GM18907 (cell line): ENCODE results near the gene S1PR3.

Source experiments
- ATAC-seq: cut with Tn5 transposase; IDR thresholded peaks from one replicate; pipeline ENCODE4 v1.9.1; 2021; ENCODE audit warnings: mild to moderate bottlenecking, moderate library complexity; ENCODE audit not compliant: unreplicated experiment

S1PR3 gene

DNA sequence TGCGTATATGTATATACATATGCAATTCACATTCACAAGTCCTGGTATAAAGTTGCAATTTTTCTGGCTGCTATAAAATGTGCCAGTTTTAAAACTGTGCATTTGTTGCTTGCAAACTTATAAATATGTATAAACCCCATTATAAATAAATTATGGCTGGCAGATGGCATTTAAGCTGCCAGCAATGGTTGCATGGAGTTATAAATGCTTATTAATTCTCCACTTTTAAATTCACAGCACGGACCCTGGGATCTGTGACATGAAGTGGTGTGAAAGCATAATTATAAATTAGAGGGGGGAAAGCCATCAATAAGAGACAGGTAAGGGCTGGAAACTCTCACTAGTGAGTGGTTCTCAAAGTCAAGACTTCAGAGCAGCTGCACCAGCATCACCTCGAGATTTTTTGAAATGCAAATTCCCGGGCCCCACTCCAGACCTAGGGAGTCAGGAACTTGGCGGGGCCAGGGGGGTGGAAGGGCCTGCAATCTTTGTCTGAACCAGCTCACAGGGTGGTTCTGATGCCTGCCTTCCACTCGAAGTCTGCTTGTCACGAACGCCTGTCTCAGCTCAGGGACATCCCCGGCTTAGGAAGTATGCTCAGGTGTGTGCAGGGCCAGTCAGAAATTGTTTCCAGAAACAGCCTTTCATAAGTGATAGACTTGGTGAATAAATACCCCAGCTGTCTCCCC lies 16.9 kb downstream of the S1PR3 start:
- no peak for ATAC-seq

DNA sequence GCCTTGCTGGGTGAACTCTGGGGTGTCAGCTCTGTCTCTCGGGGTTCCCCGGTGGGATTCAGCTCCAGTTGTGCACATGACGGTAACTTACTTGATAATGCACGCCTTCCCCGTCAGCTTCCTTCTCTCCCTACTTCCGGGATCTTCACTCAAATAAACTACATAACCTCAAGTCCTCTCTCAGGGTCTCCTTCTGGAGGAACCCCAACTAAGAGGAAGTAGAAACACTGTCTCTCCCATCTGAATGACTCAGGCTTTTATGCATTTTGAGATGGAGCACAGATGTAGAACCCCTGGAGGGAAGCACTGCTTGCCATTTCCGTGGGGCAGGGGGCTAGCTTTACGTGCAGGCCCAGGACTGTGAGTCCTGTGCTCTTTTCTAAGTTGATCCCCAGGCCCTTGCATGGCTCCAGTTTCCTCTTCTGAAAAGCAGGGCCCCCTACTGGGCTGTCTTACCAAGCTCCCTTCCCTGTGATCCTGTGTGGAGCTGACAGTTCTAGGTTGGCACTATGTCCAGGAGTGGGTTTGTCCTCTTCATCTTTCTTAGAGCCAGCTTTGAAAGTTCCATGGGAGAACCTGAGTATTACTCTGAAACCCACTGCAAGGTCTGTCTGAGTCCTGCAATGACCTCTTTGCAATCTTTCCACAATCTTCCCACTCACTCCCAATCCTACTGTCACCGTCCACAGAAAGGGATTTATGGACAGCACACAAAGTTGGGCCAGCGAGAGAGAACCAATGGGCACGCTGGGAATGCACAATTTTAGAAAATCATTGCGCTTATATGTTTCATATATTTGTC lies 17.7 kb downstream of the S1PR3 start:
- ATAC-seq: no peak

DNA sequence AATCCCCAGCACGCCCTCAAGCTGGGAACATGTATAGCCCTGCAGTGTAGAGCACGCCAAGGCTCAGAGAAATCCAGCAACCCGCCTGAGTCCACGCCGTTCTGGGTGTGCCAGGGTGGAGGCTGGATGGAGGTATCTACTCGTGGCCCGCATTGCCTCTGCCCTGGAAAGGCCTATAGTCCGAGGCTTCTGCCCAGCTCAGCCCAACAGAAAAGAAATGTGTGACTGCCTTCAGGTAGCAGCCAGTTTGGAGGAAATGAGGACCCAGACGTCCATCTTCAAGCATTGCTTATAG lies 18.2 kb downstream of the S1PR3 start:
- ATAC-seq: no peak

DNA sequence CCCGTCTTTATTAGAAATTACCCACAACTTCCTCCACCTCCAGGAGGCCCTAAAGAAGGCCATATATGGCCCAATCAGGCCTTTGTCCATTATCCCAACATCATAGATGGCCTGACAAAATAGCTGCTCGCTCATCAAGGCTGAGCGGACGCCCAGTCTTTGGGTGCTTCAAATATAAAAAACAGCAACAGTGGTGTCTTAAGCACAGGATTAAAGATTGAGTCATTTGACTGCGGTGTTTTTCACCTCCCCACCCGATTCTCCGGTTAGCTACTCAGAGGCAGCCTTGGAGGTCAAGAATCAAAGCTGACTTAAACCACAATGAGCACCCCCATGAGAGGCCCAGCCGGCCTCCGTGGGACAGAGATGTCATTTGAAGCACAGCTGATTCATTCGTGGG lies 18.8 kb downstream of the S1PR3 start:
- no peak for ATAC-seq

DNA sequence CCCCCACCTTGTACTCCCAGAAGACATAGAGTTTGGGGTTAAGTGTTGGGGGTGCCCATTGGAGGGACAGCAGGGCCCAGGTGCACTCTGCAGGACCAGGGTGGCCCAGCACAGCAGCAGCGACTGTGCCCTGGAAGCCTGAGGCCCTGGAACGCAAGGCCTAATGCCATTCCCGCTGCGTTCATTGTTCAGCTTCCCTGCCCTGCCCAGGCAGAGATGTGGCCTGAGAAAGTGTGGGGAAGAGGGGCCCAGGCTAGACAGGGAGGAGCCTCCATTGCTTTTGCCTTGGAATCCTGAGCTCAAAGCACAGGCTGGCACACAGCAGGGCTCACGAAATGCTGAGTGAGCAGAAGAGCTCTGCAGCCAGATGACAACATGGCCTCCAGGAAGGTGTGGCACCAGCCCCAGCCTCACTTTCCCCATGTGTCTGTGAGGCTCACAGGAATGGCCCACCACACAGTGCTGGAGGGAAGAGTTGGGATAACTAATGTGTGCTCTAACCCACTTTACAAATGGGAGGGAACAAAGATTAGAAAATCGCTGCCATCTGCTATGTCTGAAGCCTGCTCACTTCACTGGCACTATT lies 19.4 kb downstream of the S1PR3 start:
- no peak for ATAC-seq

DNA sequence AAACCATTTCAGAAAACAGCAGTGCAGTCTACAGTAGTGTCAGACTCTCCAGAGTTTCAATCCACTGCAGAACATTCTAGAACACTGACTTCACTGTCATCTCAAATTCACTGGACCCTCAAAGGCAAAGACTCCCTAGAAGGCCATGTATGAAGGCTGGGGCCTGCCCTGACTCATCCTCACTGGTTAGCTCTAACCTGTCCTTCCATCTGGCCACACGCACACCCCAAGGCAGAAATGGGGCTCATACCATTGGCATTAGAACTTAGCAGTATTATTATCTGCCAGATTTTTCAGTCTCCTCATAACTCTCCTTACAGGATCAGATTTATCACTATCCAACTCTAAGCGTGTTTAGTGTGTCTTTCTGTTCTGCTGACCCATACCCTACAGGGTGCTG lies 20.4 kb downstream of the S1PR3 start:
- ATAC-seq: no peak

DNA sequence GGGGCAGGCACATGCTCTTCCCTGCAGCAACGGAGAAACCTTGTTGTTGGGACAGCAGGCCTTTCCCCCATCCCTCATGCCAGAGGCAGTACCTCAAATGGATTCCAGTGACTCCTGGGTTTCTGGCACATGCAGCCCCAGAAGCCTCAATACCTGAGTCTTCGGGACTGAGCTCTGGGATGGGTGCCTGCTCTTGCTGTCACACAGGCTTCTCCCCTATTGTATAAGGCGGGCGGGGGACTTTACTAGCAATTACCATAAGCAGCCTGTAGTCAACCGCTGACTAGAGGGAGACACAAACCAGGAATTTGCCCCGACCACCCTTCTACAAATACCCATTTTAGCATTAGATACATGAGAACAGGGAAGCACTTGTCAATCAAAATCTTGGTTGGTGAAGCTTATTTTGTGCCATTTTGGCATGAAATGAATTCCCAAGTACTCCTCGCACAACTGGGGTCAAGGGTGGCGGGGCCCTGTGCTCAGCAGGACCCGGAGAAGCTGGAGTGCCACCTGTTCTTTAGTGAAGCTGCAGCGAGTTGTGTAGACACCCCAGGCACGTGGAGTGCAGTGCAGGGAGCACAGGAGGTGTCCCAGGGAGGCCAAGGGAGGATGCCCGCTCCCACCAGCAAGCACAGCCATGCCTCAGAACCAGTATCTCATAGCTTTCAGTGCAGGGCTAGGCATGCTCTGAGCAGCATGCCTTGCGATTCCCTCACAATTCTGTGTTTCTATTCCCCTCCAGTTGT lies 21.2 kb downstream of the S1PR3 start:
- ATAC-seq: no peak

DNA sequence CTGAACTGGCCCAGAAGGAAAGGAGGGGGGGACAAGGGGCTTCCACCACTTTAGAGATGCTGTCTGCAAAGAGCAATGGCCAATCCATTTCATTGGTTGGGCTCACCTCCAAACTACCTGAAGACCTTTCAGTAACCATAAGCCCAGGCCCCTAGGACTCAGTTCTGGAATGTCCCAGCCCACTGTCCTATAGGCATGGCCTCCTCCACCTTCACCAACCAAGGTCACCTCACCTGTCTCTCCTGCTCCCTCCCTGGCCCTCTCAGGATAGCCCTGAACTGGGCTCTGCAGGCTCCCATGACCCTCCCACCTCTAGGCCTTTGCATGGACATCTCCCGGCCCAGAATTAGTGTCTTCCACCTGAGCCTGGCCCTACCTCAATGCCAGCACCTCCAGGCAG lies 22.4 kb downstream of the S1PR3 start:
- ATAC-seq: no peak

DNA sequence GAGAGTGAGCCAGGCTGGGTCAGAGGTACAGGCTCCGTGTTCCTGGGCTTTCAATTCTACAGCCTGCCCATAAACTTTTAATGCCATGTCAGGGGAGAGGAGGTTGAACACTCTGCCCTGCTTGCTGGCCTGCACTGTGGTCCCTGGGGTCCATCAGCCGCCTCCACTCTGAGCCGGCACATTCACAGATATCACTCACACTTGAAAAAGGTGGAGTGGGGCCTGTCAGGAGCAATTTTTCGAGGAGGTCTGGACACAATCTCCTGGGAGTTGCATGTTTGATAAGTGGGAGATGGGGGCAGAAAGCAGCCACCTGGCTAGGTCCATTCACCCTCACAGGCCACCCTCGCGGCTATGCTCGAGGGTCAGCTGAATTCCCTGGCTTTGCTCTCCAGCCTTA lies 22.9 kb downstream of the S1PR3 start:
- no peak for ATAC-seq

DNA sequence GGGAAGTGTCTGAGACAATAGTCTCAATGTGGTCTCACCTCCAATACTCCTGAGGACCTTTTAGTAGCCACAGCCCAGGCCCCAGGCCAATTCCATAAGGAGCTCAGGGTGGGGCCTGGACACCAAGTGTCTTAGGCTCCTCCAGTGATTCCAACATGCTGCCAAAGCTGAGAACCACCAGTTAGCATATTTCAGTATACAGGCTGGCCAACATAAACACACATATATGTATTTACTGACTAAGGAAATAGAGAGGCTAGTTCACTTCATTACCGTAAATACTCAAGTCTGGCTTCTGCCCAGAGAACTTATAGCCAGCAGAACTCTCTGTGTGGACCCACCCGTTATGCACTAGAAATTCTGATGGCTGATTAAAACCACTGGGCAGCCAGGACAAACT lies 24.1 kb downstream of the S1PR3 start:
- ATAC-seq: no peak

DNA sequence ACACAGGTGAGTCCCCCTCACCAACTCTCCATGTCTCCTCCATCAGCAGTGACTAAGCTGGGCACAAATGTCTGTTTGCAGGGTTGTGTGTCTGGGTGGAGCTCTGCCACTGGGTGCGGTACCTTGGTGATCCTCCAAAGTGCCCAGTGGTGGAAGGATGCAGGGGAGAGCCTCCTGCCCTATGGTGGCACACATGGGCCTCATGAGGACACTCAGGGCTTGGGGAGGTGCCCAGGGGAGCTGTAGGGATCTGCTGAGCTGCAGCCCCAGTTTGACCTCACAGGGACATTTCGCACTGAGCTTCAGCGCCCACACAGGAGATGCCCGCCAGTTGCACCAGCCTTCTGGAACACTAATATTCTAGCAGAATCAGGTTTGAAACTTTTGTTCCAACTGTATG lies 29.5 kb downstream of the S1PR3 start:
- no peak for ATAC-seq

DNA sequence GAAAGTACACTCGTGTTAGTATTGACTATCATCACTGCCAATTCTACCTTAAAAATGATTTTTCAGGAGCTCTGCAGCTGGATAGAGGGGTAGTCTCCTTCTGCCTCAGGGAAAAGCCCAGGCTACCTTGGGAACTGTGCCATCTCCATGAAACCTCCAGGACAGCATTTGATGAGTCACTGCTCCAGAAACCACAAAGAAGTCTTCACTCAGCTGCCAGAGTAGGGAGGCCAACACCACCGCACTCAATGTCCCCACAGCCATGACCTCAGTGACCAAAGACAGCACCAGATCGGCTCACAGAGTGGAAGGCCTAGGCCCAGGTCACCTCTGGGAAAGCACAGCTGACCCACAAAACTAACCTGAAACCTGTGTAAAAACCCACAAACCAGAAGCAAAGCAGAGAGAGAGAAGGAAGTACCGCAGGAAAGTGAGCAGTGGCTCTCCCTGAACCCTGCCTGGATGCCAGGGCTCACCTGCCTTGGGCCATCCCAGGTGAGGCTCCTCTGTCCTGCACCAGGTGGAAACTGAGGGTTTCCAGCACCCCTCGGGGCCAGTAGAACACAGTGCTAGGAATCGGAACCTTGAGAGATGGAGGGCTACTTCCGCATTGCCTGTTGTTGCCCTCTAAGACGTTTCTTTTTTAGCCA lies 30.0 kb downstream of the S1PR3 start:
- ATAC-seq: no peak

DNA sequence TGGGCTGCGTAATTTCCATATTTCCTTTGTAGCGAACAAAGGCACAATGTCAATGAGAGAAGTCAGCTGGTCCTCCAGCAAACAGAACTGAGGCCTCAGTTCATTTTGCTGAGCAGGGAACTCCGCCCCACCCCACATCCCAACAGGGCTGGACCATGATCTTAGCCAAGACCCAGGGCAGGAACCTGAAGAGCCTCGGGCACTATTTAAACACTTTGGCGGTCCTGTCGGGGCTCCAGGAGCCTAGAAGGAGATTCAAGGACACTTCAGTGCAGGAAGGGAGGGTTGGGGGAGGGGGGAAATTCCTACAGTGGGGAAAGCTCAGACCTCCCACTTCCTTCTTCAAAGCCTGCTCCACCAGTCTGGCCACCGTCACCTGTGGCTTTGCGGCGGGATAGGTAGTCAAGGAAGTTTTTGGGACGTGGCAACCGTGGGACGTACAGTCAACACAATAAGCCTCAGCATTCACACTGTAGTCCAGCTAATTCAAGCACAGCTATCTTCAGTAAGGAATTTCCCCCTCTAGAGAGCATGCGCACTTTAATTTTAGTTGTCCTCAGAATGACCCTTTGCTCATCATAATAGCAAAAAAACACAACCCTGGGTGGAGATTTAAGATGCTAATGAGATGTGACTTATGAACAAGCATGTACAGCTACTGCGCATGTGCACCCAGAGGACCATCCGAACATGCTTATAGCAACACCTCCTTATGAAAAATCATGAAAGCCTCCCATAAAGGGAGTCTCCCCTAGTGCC lies 30.9 kb downstream of the S1PR3 start:
- no peak for ATAC-seq

DNA sequence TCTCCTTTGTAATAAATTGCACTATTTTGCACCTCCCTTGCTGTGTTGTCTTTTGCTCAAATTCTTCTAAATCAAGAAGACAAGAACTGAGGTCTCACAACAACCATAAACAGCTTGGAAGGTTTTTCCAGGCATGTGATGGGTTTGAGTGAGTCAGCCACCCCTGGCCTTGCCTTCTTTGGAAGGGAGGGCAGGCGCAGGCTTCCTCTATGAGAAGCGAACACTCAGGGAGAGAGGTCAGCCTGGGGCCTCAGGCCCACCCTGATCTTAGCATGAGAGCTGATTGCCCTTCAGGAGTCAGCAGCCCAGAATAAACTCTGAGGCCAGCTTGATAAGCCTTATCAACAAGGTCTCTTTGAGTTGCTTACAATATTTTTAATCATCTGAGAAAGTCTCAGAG lies 31.6 kb downstream of the S1PR3 start:
- no peak for ATAC-seq

DNA sequence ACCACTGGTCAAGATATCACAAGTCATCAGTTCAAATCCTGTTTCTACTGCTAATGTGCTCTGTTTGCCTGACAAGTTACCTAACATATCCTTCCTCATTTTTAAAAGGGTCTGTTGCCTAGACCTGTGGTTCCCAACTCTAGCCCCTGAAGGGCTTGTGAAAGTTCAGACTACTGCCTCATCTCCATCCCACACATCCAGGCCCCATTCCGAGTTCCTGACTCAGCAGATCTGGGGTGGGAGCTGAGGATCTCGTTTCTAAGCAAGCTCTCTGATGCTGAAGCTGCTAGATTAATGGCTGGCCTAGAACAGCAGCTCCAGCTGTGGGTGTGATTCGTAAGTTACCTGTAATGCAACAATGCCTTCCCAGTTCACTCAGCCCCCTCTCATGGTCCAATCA lies 32.5 kb downstream of the S1PR3 start:
- ATAC-seq: no peak

DNA sequence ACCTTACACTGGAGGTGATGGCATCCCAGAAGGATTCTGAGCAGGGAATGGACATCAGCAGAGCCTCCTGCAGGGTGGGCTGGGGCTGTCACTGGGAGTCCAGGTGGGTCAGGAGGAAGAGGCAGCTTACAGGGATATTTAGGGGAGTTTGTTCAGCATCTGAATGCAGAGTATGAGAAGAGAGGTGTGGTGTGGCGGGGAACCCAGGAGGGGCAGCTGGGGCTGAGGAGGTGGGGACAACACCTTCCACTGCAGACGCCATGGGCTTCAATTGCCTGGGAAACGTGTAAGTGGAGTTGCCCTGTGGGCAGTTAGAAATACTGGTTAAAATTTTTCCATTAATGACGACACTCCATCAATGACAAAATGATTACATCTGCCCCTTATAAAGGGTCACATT lies 33.5 kb downstream of the S1PR3 start:
- no peak for ATAC-seq

DNA sequence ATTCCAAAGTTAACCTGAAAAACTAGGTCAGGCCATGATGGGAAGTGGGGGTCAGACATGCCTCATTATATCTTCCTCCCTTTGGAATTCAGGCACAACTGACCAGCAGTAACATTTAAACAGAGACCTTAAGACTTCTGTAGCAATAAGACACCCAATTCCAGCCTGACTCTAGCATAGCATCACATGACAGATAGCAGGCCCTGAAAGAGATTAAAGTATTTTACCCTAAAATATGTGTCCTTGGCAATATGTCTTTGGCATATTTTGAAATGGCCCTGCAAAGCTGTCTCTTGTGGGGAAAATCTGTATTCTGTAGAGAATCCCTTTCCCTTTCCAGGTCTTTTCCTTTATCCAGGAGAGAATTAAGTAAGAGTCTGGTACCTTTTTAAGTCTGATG lies 34.3 kb downstream of the S1PR3 start:
- no peak for ATAC-seq

DNA sequence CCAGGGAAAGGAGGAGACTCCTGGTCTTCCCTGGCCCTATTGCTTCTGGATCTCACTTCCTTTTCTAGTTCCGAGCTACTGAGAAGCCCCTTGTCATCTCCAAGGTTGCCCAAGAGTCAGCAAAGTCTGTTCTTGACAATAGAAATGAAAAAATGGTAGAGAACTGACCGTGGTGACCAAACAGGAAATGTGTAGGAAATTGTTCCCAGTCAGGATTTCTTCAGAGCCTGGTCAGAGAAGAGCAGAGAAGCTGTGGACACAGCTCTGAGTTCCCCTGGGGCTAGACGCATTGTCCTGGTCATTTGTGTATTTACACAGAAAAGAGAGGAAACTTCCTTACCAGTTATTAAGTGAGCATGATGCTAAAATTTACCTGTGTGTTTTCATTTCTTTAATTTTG lies 35.6 kb downstream of the S1PR3 start:
- no peak for ATAC-seq

DNA sequence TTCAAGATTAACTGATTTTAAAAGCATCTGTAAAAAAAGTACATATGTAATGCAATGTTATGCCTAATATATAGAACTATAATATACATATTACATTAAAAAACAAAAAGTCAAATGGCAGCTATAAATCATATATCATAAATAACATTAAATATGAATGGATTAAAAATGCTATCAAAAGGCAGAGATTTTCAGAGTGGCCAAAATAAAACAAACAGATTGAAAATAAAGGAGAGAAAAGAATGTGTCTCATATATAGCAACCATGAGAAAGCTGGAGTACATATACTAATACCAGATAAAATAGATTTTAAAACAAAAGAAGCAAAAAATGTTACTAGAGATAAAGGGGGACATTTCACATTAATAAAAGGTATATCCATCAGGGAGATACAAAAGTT lies 38.5 kb downstream of the S1PR3 start:
- no peak for ATAC-seq

DNA sequence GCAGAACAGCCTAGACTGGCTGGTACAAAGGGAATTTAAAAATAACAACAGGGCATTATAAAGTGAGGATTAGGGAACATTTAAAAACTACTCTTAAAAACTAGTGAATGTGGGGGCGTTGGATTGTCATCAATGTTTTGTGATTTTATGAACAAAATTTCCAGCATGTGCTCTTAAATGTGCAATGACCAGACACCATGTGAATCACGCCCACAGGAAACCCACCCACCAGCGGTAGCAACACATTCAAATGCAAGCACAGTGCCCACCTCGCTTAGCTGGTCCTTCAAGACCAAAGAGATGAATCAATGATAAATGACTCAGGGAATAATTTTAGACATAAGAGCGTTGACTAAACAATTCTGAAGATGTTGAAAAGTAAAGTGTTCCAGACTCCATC lies 40.9 kb downstream of the S1PR3 start:
- ATAC-seq: no peak

DNA sequence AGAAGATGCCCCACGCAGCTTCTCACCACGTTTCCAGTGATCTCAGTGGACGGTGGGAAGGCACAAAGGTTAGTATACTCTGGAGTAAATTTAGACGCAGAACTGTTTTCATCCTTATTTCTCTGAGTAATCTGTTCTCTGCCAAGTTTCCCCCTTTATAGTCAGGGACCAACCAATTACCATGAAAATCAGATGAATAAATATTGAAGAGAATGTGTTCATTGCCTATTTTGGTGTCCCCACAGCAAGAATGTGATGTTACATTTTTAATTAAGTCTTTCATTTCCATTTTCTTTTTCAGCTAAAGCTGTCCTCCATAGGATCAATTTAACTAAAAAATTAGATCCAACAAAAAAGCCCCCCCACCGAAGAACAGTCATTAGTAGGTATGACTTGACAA lies 41.4 kb downstream of the S1PR3 start:
- ATAC-seq: no peak
